ENCODE results near the gene SEMA3C.

DNA sequence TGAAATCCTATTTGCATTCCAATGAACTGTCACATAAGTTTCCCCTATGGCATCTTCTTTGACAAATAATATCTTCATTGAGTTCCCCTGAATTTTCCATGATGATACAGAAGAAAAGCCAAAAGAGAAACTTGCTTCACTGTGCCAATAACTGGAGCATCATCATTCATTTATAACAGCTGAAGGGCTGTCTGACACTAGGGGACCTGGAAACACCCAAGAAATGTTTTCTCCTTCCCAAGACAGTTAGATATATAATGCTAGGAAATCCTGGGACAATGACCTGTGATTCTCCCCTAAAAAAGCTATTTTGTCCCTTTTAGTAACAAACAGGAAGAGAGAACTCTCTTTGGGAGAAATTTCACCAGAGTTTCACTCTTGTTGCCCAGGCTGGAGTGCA, 133.6 kb downstream of the SEMA3C start:
- TF ChIP-seq, protein P1, sequence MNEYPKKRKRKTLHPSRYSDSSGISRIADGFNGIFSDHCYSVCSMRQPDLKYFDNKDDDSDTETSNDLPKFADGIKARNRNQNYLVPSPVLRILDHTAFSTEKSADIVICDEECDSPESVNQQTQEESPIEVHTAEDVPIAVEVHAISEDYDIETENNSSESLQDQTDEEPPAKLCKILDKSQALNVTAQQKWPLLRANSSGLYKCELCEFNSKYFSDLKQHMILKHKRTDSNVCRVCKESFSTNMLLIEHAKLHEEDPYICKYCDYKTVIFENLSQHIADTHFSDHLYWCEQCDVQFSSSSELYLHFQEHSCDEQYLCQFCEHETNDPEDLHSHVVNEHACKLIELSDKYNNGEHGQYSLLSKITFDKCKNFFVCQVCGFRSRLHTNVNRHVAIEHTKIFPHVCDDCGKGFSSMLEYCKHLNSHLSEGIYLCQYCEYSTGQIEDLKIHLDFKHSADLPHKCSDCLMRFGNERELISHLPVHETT (tag by site-specific recombination; IDR thresholded peaks at IDR 0.05), result no peak
- TF ChIP-seq, protein P2, sequence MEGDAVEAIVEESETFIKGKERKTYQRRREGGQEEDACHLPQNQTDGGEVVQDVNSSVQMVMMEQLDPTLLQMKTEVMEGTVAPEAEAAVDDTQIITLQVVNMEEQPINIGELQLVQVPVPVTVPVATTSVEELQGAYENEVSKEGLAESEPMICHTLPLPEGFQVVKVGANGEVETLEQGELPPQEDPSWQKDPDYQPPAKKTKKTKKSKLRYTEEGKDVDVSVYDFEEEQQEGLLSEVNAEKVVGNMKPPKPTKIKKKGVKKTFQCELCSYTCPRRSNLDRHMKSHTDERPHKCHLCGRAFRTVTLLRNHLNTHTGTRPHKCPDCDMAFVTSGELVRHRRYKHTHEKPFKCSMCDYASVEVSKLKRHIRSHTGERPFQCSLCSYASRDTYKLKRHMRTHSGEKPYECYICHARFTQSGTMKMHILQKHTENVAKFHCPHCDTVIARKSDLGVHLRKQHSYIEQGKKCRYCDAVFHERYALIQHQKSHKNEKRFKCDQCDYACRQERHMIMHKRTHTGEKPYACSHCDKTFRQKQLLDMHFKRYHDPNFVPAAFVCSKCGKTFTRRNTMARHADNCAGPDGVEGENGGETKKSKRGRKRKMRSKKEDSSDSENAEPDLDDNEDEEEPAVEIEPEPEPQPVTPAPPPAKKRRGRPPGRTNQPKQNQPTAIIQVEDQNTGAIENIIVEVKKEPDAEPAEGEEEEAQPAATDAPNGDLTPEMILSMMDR (tag by site-specific recombination; IDR thresholded peaks at IDR 0.05), result no peak
- TF ChIP-seq, protein P3, sequence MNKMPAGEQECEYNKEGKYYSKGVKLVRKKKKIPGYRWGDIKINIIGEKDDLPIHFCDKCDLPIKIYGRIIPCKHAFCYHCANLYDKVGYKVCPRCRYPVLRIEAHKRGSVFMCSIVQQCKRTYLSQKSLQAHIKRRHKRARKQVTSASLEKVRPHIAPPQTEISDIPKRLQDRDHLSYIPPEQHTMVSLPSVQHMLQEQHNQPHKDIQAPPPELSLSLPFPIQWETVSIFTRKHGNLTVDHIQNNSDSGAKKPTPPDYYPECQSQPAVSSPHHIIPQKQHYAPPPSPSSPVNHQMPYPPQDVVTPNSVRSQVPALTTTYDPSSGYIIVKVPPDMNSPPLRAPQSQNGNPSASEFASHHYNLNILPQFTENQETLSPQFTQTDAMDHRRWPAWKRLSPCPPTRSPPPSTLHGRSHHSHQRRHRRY (tag by site-specific recombination; IDR thresholded peaks at IDR 0.05), result no peak
- no peak for TF ChIP-seq ZNF473 (tag by site-specific recombination; IDR thresholded peaks at IDR 0.05)
- TF ChIP-seq REPIN1 (tag by site-specific recombination; IDR thresholded peaks at IDR 0.05; ENCODE audit: low read depth), result no peak
- TF ChIP-seq ZNF138 (tag by site-specific recombination; IDR thresholded peaks at IDR 0.05; ENCODE audit: borderline replicate concordance), result no peak
- TF ChIP-seq ZNF266 (tag by site-specific recombination; IDR thresholded peaks at IDR 0.05; ENCODE audit: low read depth), result no peak
